Fibroblast of the aortic adventitia (primary cell): ENCODE results near the gene TNRC6C. TPM values are rescaled to one million over a fixed set of nuclear protein-coding genes. Genes with fewer than 3 reads are reported as not detected.

Experiments
- DNase-seq: peaks from one replicate; pipeline ENCODE4 v3.0.0-alpha.2; 2010; ENCODE audit warnings: low read depth
- H3K4me3 ChIP-seq: 2 replicates; pipeline ENCODE4 v1.5.1; 2011; ENCODE audit warnings: low read depth, mild to moderate bottlenecking, control low read depth, low read length, moderate library complexity
- total RNA-seq: library from RNA; depleted of rRNA; stranded (reverse); fragments of >200 nt; gene quantifications from 2 replicates; pipeline ENCODE4 v1.2.3, GENCODE V29; 2012; ENCODE audit warnings: low replicate concordance
- TF ChIP-seq, protein P1 (sequence below): IDR thresholded peaks from 2 replicates; pipeline ENCODE4 v1.5.1; 2011; ENCODE audit warnings: mild to moderate bottlenecking, low read length, control low read depth, inconsistent platforms; ENCODE audit not compliant: insufficient read depth

The TNRC6C gene
- total RNA-seq, 1 donor, result 10.3 TPM

DNA sequence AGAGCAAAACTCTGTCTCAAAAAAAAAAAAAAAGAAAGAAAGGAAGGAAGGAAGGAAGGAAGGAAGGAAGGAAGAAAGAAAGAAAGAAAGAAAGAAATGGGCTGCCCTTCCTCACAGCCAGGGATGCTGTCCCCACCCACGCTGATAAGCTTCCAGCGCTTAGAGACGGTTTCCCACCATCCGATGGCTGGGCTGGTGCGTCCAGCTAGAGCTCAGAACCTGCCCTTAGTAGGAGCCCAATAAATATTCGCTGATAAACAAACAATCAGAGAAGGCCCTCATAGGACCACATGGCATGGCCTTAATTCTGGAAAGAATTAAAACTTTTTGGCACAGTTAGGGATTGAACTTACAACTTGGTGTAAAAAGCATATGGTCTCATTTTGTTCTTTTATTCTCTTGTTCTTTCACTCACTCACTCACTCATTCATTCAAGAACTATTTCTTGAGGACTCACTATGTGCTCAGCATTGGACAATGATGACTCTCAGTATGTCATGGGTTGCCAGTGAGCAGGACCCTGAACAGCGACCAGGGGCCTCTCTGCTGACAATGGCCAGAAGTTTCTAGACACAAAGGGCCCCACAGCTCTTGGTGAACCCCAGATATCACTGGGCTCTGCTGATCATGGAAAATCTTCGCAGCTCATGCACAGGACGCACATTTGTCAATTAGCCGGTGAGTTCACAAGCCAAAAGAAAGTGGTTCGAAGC lies 32.5 kb upstream of the TNRC6C start:
- no peak overlapping the region for H3K4me3 ChIP-seq
- TF ChIP-seq, protein P1, sequence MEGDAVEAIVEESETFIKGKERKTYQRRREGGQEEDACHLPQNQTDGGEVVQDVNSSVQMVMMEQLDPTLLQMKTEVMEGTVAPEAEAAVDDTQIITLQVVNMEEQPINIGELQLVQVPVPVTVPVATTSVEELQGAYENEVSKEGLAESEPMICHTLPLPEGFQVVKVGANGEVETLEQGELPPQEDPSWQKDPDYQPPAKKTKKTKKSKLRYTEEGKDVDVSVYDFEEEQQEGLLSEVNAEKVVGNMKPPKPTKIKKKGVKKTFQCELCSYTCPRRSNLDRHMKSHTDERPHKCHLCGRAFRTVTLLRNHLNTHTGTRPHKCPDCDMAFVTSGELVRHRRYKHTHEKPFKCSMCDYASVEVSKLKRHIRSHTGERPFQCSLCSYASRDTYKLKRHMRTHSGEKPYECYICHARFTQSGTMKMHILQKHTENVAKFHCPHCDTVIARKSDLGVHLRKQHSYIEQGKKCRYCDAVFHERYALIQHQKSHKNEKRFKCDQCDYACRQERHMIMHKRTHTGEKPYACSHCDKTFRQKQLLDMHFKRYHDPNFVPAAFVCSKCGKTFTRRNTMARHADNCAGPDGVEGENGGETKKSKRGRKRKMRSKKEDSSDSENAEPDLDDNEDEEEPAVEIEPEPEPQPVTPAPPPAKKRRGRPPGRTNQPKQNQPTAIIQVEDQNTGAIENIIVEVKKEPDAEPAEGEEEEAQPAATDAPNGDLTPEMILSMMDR, result no peak
- no peak for DNase-seq

DNA sequence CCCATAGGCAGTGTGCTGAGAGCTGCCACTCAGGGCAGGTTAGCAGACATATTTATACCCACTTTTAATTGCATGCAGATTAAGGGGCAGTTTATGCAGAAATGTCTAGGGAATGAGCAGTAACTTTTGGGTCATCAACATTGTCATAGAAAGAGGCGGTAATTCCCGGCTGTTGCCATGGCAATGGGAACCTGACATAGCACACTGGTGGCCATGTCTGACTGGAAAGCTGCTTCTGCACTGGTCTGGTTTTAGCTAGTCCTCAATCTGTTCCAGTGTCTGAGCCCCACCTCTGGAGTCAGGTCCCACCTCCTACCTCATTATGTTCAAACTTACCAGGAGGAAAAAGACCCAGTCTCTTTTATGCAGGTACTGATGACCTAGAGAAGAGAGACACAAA lies 31.5 kb upstream of the TNRC6C start:
- no peak for DNase-seq
- TF ChIP-seq, protein P1, result no peak
- no peak overlapping the region for H3K4me3 ChIP-seq

DNA sequence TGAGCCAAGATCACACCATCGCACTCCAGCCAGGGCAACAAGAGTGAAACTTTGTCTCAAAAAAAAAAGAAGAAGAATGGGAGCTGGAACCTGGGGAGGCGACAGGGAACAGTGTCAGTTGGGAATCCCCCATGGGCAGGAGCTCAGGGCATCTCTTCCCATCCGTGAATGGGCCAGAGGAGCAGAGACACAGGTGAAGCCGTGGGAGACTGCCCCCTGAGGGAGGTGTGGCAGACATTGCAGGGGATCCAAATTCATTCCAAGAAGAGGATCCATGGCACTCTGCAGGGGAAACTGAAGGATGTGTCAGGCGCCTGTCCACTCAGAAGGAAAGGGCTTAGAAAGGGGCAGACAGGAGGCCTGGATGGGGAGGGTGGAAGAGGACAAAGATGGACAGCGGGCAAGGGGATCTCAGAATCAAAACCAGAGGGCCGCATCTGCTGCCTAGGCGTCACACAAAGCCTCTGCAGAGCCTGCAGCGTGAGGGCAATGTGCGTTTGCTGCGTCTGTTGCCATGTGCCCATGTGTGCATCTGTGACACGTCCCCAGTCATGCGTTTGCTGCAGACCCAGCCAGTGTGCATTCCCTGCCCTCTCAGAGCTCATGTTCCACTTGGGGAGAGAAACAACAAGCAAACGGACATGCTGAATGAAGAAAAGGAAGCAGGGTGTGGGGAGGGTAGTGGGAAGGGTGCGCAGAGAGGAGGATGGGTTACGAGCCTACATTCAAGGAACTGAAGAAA lies 30.6 kb upstream of the TNRC6C start:
- TF ChIP-seq, protein P1, result no peak
- no peak for DNase-seq
- H3K4me3 ChIP-seq, result no peak overlapping the region

DNA sequence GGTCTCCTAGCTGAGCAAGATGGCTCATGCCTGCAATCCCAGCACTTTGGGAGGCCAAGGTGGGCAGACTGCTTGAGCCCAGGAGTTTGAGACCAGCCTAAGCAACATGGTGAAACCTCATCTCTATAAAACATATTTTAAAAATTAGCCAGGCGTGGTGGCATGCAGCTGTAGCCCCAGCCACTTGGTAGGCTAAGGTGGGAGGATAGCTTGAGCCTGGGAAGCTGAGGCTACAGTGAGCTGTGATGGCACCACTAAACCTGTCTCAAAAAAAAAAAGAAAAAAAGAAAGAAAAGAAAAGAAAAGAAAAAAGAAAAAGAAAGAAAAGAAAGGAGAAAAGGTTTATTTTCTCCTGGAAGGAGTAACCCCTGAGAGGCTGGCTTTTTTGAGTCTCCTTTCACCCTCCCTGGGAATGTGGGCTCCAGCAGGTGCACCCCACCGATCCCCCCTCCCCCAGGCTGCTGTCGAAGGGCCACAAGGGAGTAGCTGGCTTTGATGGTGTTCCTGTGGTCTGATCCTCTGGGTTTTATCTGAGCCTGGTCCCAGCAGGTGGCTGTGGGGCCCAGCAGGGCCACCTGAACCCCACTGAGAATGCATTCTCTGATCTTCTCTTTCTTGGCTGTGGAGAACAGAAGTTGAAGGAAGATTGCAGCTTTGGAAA lies 29.9 kb upstream of the TNRC6C start:
- TF ChIP-seq, protein P1, result no peak
- H3K4me3 ChIP-seq, result no peak overlapping the region
- DNase-seq, result no peak

DNA sequence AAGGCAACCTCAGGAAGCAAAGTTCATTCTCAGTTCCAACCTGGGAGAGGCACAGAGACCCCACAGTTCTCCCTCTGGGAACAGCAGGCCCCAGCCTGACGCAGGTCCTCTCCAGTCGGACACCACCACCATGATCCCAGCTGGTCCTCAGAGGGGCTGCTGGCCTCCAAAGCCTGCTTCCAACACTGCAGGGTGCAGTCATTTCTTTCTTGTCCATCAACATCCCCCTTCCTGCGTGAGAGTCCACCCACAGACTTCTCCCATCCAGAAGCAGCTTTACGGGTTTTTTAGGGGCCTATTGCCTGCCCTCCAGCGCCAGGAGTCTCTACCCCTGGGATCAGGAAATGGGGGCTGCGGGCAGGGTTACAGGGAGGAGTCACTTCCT lies 29.3 kb upstream of the TNRC6C start:
- no peak for DNase-seq
- TF ChIP-seq, protein P1, result no peak
- no peak overlapping the region for H3K4me3 ChIP-seq

DNA sequence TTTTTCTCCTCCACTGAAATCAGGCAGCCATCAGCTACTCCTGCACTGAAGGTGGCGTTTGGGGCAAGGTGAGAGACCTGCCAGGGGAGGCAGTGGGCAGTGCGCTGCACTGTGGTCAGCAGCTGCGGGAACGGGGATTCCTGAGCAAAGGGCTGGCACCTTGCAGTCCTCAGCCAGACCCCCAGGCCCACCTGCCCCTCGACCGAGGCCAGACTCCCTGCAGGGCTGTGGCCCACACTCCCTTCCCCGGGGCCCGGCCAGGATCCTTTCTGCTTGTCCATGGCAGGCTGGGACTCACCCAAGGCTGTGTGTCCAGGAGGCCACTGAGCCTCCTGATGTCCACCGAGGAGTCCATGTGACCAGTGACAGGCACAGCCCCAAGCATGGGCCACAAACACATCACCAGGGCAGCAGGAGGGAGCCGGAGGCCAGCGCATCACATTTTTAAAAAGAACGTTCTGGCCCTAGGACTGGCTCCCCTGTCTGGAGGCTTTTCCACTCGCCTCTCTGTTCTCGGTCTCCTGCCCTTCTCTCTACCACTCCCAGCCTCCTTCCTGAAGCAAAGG lies 28.5 kb upstream of the TNRC6C start:
- DNase-seq, result no peak
- H3K4me3 ChIP-seq, result no peak overlapping the region
- TF ChIP-seq, protein P1, result no peak
